MCF 10A (cell line): ENCODE measurements around the gene TPTE. TPM values are rescaled to one million over a fixed set of nuclear protein-coding genes. Genes with fewer than 3 reads are reported as not detected.
"Not testable (repeated sequence)": the region's sequence is repeated elsewhere in the genome, so short reads cannot be mapped to it uniquely, and the experiment has no call there.

Experiments
- Bru-seq: library from RNA; stranded (reverse); fragments of 400-500 nt; gene quantifications from one replicate; lab custom pipeline; 2021; lab: Mats Ljungman, UMichigan
- BruChase-seq, 2 experiments: library from RNA; stranded (reverse); fragments of 400-500 nt; gene quantifications; one replicate each; lab custom pipeline; 2021; lab: Mats Ljungman, UMichigan
- BruUV-seq: library from RNA; stranded (reverse); fragments of 400-500 nt; replicated peaks from 2 replicates; lab custom pipeline; 2021; lab: Mats Ljungman, UMichigan
- CTCF ChIA-PET: fragments of 300-600 bp; sonication (Branson Sonifier 250); formaldehyde crosslinking; extraction: SDS; loops from one replicate; lab custom pipeline; 2021; ENCODE audit warnings: antibody characterized with exemption, inconsistent platforms; lab: Yijun Ruan, JAX
- POLR2A ChIA-PET: fragments of 300-600, 350-650 bp; sonication (Branson Sonifier 250); formaldehyde crosslinking; extraction: SDS; loops from one replicate; lab custom pipeline; 2020; ENCODE audit warnings: antibody characterized with exemption, inconsistent platforms; lab: Yijun Ruan, JAX
- DNase-seq: peaks from one replicate; pipeline ENCODE4 v3.0.0-alpha.2; 2018; ENCODE audit not compliant: unreplicated experiment
- H3K27ac Mint-ChIP-seq: one replicate; pipeline ENCODE4 v1.8.0; 2022; ENCODE audit warnings: mild to moderate bottlenecking, low read depth, mixed read lengths; ENCODE audit not compliant: unreplicated experiment
- H3K27me3 Mint-ChIP-seq: one replicate; pipeline ENCODE4 v1.8.0; 2022; ENCODE audit warnings: mixed read lengths; ENCODE audit not compliant: insufficient read depth, unreplicated experiment
- H3K36me3 Mint-ChIP-seq: one replicate; pipeline ENCODE4 v1.8.0; 2022; ENCODE audit warnings: mild to moderate bottlenecking, moderate library complexity, mixed read lengths; ENCODE audit not compliant: insufficient read depth, unreplicated experiment
- H3K4me1 Mint-ChIP-seq: one replicate; pipeline ENCODE4 v1.8.0; 2022; ENCODE audit warnings: mixed read lengths; ENCODE audit not compliant: insufficient read depth, unreplicated experiment
- H3K4me3 Mint-ChIP-seq: one replicate; pipeline ENCODE4 v1.8.0; 2022; ENCODE audit warnings: mild to moderate bottlenecking, moderate library complexity, mixed read lengths; ENCODE audit not compliant: unreplicated experiment
- H3K9me3 Mint-ChIP-seq: one replicate; pipeline ENCODE4 v1.8.0; 2022; ENCODE audit warnings: mixed read lengths; ENCODE audit not compliant: unreplicated experiment
- CTCF ChIP-seq: fragments of 200-600 bp; IDR thresholded peaks from one replicate; pipeline ENCODE4 v1.8.0; 2022; ENCODE audit warnings: antibody characterized with exemption, mild to moderate bottlenecking; ENCODE audit not compliant: unreplicated experiment
- intact Hi-C: fragments of 100-400 bp; cut with micrococcal nuclease; formaldehyde crosslinking; loops from 2 replicates; pipeline ENCODE4 v1.14.1; 2022
- long read RNA-seq: library from polyadenylated mRNA; stranded (forward); transcript quantifications from one replicate; pipeline ENCODE4 v2.0.0, GENCODE V29; 2022
- total RNA-seq: library from RNA; stranded (reverse); gene quantifications from 2 replicates; pipeline ENCODE4 v1.2.3, GENCODE V29; 2022

Gene TPTE
- total RNA-seq (not detected in 2 replicates), Bru-seq, nascent RNA (not detected), BruChase-seq, experiment 1, labeled RNA remaining after a 6-hour chase (not detected), BruChase-seq, experiment 2, labeled RNA remaining after a 2-hour chase (not detected)
- long read RNA-seq = 0 reads

DNA sequence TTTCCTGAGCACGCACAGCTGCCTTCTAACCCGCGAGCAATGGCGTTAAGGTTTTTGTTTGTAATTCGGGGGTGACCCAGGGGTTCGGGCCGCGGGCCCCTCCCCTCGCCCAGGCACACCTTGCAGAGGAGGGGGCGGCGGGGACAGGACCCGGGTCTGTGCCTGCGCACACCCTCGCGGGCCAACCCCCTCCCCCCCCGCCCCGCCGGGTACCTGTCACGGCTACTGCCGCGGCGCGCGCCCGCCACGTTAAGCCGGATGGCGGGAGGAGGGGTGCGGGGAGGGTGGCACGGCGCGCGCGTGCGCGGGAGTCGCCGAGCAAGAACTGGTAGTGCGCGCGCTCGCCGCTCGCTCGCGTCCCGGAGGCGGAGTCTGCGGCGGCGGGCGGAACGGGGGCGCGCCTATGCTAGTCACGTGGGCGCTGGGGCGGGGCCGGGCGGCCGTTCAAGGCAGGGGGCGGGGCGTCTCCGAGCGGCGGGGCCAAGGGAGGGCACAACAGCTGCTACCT lies at the start of gene TPTE:
TPTE (plus strand) TSS at position 493 of the 508 bp plus-strand sequence. CDS start 17,141 bp downstream, outside the sequence.
- intact Hi-C loops = no loop called here
- no peak within 1 kb of the TSS for H3K4me3 Mint-ChIP-seq
- H3K36me3 Mint-ChIP-seq = no peaks in the 10 kb centered on the region
- peaks cover 33% of the 10 kb centered on the region for H3K9me3 Mint-ChIP-seq
- CTCF ChIA-PET = no interaction called here
- no peaks in the 10 kb centered on the region for H3K27me3 Mint-ChIP-seq
- TF ChIP-seq CTCF = no peak
- H3K27ac Mint-ChIP-seq = no peak within 1 kb of the TSS
- H3K4me1 Mint-ChIP-seq = no peaks in the 10 kb centered on the region
- no TSS peak for BruUV-seq
- POLR2A ChIA-PET = no interaction called here
- no peak for DNase-seq

DNA sequence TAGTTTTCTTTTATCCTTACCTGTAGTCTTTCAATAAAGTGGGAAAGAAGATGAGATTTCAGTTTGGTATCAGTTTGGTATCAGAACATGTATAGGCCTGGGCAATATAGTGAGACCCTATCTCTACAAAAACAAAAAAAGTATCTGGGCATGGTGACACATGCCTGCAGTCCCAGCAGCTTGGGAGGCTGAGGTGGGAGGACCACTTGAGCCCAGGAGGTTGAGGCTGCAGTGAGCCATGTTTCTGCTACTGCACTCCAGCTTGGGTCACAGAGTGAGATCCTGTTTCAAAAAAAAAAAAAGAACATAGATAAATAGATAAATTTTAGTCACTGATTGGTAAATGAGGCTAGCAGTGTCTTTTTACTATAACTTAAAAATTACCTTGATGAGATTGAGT lies 49.4 kb upstream of the TPTE start:
- H3K4me1 Mint-ChIP-seq, POLR2A ChIA-PET, H3K27me3 Mint-ChIP-seq, CTCF ChIA-PET, intact Hi-C loops, H3K4me3 Mint-ChIP-seq, H3K9me3 Mint-ChIP-seq, H3K27ac Mint-ChIP-seq, H3K36me3 Mint-ChIP-seq, BruUV-seq, DNase-seq: not testable (repeated sequence)

DNA sequence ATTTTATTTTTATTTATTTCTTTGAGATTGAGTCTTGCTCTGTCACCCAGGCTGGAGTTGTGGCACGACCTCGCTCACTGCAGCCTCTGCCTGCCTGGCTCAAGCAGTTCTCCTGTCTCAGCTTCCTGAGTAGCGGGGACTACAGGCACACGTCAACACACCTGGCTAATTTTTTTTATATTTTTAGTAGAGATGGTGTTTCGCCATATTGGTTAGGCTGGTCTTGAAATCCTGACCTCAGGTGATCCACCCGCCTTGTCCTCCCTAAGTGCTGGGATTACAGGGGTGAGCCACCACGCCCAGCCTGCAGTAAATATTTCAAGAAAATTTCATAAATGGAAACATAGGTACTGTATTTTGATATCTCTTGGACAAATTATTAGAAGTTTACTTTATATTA lies 43.6 kb upstream of the TPTE start:
- CTCF ChIA-PET, H3K27me3 Mint-ChIP-seq, H3K9me3 Mint-ChIP-seq, BruUV-seq, POLR2A ChIA-PET, DNase-seq, H3K27ac Mint-ChIP-seq, intact Hi-C loops, H3K4me3 Mint-ChIP-seq, H3K4me1 Mint-ChIP-seq, H3K36me3 Mint-ChIP-seq: not testable (repeated sequence)

DNA sequence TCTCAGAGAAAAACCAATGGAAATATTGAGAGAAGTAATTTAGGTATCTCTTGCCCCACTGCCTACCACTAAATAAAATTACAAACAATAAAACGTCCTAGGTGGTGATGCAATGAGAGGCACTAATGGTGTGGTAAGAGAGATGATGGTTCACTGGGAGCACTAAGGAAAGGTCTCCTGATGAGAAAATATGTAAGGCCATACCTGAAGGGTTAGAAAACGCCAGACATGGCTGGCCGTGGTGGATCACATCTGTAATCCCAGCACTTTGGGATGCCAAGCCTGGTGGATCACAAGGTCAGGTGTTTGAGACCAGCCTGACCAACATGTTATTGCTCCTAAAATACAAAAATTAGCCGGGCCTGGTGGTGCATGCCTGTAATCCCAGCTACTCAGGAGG lies 41.5 kb upstream of the TPTE start:
- POLR2A ChIA-PET, DNase-seq, H3K9me3 Mint-ChIP-seq, intact Hi-C loops, H3K4me3 Mint-ChIP-seq, H3K4me1 Mint-ChIP-seq, H3K27me3 Mint-ChIP-seq, H3K36me3 Mint-ChIP-seq, CTCF ChIA-PET, H3K27ac Mint-ChIP-seq, BruUV-seq: not testable (repeated sequence)

- BruUV-seq, H3K4me3 Mint-ChIP-seq, DNase-seq, POLR2A ChIA-PET, H3K36me3 Mint-ChIP-seq, H3K4me1 Mint-ChIP-seq, H3K27ac Mint-ChIP-seq, CTCF ChIA-PET, intact Hi-C loops, H3K9me3 Mint-ChIP-seq, H3K27me3 Mint-ChIP-seq: not testable (repeated sequence)
These were observed 36.5 kb upstream of the TPTE start for GRCh38 chr21:10484864-10485263.

- H3K27me3 Mint-ChIP-seq, BruUV-seq, H3K36me3 Mint-ChIP-seq, H3K9me3 Mint-ChIP-seq, H3K27ac Mint-ChIP-seq, intact Hi-C loops, H3K4me3 Mint-ChIP-seq, H3K4me1 Mint-ChIP-seq, DNase-seq, CTCF ChIA-PET, POLR2A ChIA-PET: not testable (repeated sequence)
These were observed 30.9 kb upstream of the TPTE start for GRCh38 chr21:10490453-10490852.
